Activated T-helper 2 cell treated with anti-CD3 and anti-CD28 coated beads, Interferon-gamma antibody, Interleukin-2, Interleukin-4, amounts not matched to agents 10 μg/mL and 5 μg/mL and 100 μg/mL, durations not matched to agents 14 hours and 24 hours and 36 hours (primary cell): ENCODE measurements around the gene DNAH17. TPM values are rescaled to one million over a fixed set of nuclear protein-coding genes. Genes with fewer than 3 reads are reported as not detected.
A peak's percentile ranks its signal among the peaks of the same experiment; 100 is the strongest.

Source experiments
- DNase-seq: peaks from one replicate; pipeline ENCODE4 v3.0.0; 2021; ENCODE audit warnings: low spot score
- H3K27ac Mint-ChIP-seq: one replicate; pipeline ENCODE4 v1.8.0; 2021; ENCODE audit warnings: mixed read lengths
- H3K27me3 Mint-ChIP-seq: one replicate; pipeline ENCODE4 v1.8.0; 2021; ENCODE audit warnings: low read depth, mixed read lengths
- H3K36me3 Mint-ChIP-seq: one replicate; pipeline ENCODE4 v1.8.0; 2021; ENCODE audit warnings: low read depth, mixed read lengths
- H3K4me1 Mint-ChIP-seq: one replicate; pipeline ENCODE4 v1.8.0; 2021; ENCODE audit warnings: low read depth, mixed read lengths
- H3K4me3 Mint-ChIP-seq: one replicate; pipeline ENCODE4 v1.8.0; 2021; ENCODE audit warnings: low read depth, mild to moderate bottlenecking, moderate library complexity, mixed read lengths
- H3K9me3 Mint-ChIP-seq: one replicate; pipeline ENCODE4 v1.8.0; 2021; ENCODE audit warnings: mixed read lengths
- intact Hi-C: fragments of 100-400 bp; cut with micrococcal nuclease; formaldehyde crosslinking; loops from one replicate; pipeline ENCODE4 v1.15.1; 2023
- total RNA-seq: library from RNA; stranded (reverse); gene quantifications from 2 replicates; pipeline ENCODE4 v1.2.3, GENCODE V29; 2022

The DNAH17 gene
- total RNA-seq, 1 donor from 2014 or later, result 0.30 TPM

DNA sequence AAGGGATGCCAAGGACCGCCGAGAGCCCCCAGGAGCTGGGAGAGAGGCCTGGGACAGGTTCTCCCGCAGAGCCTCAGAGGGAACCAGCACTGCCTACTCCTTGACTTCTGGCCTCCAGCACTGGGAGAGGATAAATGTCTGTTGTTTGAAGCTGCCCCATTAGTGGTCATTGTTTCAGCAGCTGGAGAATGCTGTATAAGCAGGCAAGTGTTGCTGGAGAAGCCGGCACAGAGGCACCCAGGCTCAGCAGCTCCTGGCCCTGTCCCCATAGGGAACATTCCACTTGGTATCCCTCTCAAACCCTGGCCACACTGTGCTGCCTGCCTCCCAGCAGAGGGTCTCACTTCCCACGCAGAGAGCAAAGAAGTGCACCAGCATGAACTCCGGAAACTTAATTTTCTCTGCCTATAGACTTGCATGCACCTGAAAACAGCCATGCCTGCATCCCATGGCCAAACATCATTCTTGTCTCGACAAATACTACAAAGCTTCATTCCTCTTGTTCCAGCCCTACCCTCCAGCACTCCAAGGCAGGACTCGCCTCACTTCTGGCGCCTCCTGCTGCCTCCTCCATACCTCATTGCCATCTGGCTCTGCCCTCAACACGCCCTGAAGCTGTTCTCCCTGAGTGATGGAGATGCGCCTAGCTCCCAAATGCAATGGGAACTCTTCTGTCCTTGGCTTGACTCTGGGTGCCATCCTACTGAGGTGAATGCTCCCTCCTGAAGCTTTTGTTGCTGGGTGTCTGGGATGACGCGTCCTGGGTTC lies 88.1 kb downstream of the DNAH17 start:
- no peak for DNase-seq
- Mint-ChIP-seq H3K36me3 (no peaks in the 10 kb centered on the region), H3K4me1 (peaks cover 4% of the 10 kb centered on the region), H3K27ac (no peak overlapping the region), H3K4me3 (no peak overlapping the region), H3K27me3 (peaks cover 2% of the 10 kb centered on the region), H3K9me3 (no peaks in the 10 kb centered on the region)
- intact Hi-C loops, result no loop called here

DNA sequence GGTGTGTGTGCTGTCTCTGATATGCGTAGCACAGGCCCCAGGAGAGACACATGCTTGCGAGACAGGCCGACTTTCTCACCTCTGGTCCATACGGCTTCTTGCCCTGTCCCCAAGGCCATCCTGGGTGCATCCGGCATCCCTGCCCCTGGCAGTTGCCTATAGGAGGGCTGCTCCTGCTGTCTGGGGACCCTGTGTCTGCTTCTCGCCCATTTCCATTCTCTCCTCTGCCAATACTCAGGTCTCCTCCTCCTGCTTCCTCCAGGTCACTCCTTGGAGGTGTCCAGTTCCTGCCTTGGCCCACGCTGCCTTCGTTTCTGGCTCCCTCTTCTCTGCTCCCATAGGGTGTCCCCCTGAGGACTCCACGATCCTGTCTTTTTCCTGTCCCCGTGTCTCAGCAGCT lies 89.0 kb downstream of the DNAH17 start:
- DNase-seq, result no peak
- no peak overlapping the region for H3K27ac Mint-ChIP-seq
- H3K9me3 Mint-ChIP-seq, result no peaks in the 10 kb centered on the region
- peaks cover 2% of the 10 kb centered on the region for H3K27me3 Mint-ChIP-seq
- intact Hi-C loops, result no loop called here
- H3K4me1 Mint-ChIP-seq, result peaks cover 4% of the 10 kb centered on the region
- no peaks in the 10 kb centered on the region for H3K36me3 Mint-ChIP-seq
- no peak overlapping the region for H3K4me3 Mint-ChIP-seq

DNA sequence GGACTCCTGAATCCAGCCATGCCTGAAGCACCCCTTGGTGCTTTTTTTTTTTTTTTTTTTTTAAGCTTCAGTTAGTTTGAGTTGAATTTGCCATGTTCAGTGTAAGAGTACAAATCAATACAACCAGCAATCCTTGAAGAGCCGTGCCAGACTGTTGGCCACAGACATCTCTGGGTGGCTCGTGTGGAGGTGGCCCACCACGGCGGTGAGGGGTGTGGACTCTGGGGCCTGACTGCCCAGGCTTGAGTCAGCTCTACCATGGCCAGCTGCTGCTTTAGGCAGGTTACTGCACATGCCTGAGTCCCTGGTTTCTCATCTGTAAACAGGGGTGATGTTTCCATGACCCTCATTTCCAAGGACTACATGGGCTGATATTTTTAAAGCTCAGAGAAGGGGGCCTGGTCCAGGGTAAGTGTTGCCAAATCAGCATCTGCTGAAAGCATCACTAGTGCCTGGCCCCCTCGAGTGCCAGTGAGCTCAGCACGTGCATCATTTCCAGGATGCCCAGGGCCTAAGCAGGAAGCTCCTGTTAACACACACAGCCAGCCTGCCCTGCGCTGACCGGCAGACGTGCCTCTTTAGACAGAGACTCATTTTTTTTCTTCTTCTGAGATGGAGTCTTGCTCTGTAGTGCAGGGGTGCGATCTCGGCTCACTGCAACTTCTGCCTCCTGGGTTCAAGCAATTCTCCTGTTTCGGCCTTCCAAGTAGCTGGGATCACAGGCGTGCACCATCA lies 90.1 kb downstream of the DNAH17 start:
- DNase-seq, result no peak
- Mint-ChIP-seq H3K9me3 (no peaks in the 10 kb centered on the region), H3K4me1 (peaks cover 4% of the 10 kb centered on the region), H3K27me3 (peaks cover 2% of the 10 kb centered on the region), H3K4me3 (no peak overlapping the region), H3K27ac (no peak overlapping the region), H3K36me3 (no peaks in the 10 kb centered on the region)
- intact Hi-C loops, result no loop called here

DNA sequence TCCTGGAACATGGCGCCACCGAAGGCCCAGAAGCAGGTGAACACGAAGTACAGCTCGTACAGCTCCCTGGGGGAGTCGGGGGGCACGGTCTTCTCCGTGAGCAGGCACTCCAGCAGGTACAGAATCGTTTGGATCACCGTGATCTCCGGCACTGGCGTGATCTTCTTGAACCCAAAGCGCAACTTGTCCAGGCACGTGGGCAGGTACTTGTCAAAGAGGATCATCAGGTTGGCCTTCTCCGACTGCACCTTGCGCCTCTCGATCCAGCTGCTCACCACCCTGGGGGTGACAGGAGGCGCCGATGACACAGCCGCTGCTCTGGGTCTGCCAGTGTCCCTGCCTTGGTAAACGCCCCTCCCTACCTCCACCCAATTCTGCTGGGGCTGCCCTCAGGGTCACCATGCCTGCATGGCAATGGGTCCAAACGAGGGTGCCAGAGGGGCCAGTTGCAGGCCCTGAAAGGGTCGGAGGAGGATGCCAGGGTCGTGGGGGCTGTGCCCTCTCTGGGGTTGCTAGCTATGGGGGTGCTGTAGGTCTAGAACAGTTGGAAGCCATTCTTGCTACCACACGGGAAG lies 90.9 kb downstream of the DNAH17 start:
- H3K27ac Mint-ChIP-seq, result no peak overlapping the region
- peaks cover 2% of the 10 kb centered on the region for H3K27me3 Mint-ChIP-seq
- intact Hi-C loops, result no loop called here
- H3K9me3 Mint-ChIP-seq, result no peaks in the 10 kb centered on the region
- H3K4me1 Mint-ChIP-seq, result peaks cover 4% of the 10 kb centered on the region
- H3K36me3 Mint-ChIP-seq, result no peaks in the 10 kb centered on the region
- no peak overlapping the region for H3K4me3 Mint-ChIP-seq
- no peak for DNase-seq

DNA sequence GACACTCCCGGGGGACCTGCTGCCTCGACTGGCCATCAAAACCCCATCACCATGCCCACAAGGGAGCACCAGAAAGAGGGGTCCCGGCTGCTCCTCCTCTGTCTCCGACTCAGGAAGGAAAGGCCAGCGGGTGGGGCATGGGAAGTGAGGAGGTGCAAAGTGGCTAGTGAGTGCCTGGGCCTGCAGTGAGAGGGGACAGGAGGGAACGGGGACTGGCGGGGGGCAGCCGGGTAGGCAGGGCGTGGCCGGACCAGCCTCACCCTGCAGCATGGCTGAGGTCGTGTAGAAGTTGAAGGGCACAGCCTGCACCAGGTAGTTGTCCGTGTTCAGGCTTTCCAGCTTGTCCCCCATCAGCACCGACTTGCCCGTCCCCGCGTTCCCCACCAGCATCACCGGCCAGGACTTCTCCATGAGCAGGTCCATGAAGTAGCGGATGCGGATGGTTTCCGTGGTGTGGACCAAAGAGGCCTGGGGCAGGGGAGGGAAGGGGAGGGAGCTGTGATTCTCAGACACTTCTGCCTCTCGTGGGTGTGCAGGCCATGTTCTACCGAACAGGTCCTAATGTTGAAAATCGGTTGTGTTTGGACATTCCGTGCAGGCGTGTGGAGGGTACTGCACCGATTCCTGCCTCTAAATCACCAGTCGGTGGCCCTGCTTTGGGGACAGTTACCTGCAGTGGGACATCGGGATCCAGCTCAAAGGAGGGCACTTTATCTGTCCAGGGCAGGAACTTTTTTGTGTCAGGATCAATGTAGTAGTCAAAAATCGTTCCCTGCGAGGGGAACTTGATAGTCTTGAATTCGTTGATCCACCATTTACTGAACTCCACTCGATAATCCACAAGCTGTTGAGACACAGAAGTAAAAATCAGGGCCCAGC lies 91.7 kb downstream of the DNAH17 start:
- H3K27me3 Mint-ChIP-seq, result peaks cover 2% of the 10 kb centered on the region
- no peaks in the 10 kb centered on the region for H3K36me3 Mint-ChIP-seq
- no peaks in the 10 kb centered on the region for H3K9me3 Mint-ChIP-seq
- H3K4me1 Mint-ChIP-seq, result peaks cover 4% of the 10 kb centered on the region
- H3K4me3 Mint-ChIP-seq, result peak overlapping the region; percentile 32
- DNase-seq, result no peak
- no peak overlapping the region for H3K27ac Mint-ChIP-seq
- intact Hi-C loops, result no loop called here

DNA sequence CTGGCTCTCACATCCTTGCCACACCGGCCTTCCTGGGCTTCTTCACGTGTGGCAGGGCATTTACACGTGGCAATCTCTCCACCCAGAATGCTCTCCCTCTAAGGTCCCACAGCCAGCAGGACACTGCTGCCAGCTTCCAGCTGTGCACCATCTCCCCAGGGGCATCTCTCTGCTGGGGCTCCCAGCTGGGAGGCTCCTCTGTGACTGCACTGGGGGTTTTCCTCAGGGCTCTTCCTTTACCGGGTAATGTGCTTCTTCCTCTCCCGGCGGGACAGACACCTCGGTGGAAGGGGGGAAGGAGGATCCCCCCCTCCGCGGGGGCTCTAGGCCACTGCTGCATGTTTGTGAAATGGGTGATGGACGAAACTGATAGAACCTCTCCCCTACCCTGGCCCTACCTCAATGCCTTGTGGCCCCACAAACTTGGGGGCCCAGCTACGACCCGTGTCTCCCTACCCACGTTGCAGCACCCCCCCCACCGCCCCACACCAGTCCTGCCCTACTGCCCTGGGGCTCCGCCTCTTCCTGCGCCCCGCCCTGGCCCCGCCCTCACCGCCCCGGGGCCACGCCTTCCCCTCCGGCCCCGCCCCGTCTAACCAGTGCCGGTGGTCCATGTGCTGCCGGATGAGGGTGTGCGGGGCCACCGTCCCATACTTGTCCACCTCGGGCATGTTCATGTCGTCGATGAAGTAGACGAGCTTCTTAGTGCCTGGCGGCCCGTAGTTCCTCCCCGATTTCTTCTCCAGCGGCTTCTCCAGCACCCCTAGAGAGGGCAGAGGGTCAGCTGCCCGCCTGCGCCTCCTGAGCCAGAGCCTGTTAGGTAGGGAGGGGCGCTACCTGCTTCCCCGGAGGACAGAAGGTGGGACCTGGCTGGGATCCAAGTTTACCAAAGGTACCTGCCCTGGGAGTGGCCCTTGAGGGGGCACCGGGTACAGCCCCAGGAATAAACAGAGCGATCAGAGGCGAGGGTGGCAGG lies 92.6 kb downstream of the DNAH17 start:
- Mint-ChIP-seq H3K4me1 (peaks cover 4% of the 10 kb centered on the region), H3K4me3 (peak overlapping the region; percentile 73), H3K27me3 (peaks cover 2% of the 10 kb centered on the region), H3K36me3 (no peaks in the 10 kb centered on the region), H3K27ac (no peak overlapping the region), H3K9me3 (no peaks in the 10 kb centered on the region)
- intact Hi-C loops, result no loop called here
- peak; percentile 54 for DNase-seq

DNA sequence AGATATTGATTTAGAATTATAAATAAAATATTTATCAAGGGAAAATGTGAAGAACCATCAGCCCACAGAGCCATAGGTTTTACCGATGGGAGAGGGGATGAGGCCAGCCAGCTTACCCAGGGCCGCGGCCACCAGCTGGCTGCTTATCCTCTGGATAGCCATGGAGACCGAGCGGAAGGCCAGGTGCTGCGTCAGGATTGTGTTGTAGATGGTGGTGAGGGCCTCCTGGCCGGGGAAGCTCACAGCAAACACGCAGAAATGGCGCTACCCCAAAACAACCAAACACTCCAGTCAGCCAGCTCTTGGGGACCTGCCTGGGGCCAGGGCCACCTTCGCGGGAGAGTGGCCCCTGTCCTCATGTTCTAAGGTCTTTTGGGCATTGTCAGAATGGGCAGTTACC lies 97.8 kb downstream of the DNAH17 start:
- Mint-ChIP-seq H3K27ac (no peak overlapping the region), H3K9me3 (no peaks in the 10 kb centered on the region), H3K4me1 (peaks cover 4% of the 10 kb centered on the region), H3K27me3 (peaks cover 6% of the 10 kb centered on the region), H3K36me3 (no peaks in the 10 kb centered on the region), H3K4me3 (no peak overlapping the region)
- no peak for DNase-seq
- intact Hi-C loops, result no loop called here

DNA sequence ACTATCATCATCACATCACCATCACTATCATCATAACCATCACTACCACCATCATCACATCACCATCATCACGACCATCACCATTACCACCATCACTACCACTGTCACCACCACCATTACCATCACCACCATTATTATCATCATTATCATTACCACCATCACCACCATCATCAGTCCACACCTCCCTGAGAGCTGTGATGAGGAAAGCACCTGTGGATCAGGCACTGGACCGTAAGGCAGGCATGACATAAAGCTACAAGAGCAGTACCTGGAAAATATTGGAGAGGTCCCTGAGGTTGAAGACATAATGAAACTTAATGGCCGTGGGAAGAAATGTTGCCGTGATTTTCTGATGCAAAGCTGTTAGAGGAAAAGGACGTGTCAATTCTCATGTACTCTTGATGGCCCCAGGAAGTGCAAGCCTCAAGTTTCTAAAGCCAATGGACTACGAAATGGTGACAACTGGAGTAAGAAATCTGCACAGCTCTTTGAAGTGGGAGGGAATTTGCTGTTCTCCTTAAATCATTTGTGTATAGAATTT lies 98.4 kb downstream of the DNAH17 start:
- Mint-ChIP-seq H3K36me3 (no peaks in the 10 kb centered on the region), H3K4me3 (no peak overlapping the region), H3K4me1 (no peaks in the 10 kb centered on the region), H3K27me3 (peaks cover 4% of the 10 kb centered on the region), H3K27ac (no peak overlapping the region), H3K9me3 (no peaks in the 10 kb centered on the region)
- intact Hi-C loops, result no loop called here
- DNase-seq, result no peak

DNA sequence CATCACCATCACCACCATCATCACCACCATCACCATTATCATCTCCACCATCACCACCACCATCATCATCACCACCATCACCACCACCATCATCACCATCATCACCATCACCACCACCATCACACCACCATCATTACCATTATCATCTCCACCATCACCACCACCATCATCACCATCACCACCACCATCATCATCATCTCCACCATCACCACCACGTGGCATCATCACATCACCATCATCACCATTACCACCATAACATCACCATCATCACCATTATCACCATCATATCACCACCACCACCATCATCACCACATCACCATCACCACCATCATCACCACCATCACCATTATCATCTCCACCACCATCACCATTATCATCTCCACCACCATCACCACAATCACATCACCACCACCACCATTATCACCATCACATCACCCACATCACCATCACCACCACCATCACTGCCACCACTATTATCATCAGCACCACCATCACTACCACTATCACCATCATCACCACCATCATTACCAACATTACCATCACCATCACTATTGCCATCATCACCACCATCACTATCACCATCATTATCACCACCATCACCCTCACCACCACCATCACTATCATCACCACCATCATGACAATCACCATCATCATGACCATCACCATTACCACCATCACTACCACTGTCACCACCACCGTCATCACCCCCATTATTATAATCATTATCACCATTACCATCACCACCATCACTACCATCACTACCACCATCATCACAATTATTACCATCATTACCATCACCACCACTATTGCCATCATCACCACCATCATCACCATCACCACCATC lies 99.1 kb downstream of the DNAH17 start:
- H3K36me3 Mint-ChIP-seq, result no peaks in the 10 kb centered on the region
- no peak for DNase-seq
- H3K4me1 Mint-ChIP-seq, result no peaks in the 10 kb centered on the region
- H3K4me3 Mint-ChIP-seq, result no peak overlapping the region
- no peak overlapping the region for H3K27ac Mint-ChIP-seq
- H3K9me3 Mint-ChIP-seq, result no peaks in the 10 kb centered on the region
- peaks cover 4% of the 10 kb centered on the region for H3K27me3 Mint-ChIP-seq
- intact Hi-C loops, result no loop called here

DNA sequence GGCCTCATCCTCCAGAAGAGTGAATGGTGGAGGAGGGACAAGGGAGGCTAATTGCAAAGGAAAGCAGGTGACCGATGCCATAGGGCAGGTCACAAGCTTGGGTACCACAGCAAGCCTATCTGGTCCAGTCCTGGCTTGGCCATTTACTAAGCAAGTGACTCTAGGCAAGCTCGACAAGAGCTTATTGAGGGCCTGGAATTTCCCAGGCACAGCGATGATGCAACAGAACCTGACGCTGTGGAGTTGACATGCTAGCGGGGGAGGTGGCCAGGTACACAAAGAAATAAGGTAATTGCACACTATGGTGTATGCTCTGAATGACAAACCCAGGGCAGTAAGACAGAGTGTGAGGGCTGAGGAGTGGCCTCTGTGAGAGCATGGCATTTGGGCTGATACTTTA lies 100.2 kb downstream of the DNAH17 start:
- peaks cover 4% of the 10 kb centered on the region for H3K27me3 Mint-ChIP-seq
- no peaks in the 10 kb centered on the region for H3K9me3 Mint-ChIP-seq
- intact Hi-C loops, result no loop called here
- no peak overlapping the region for H3K27ac Mint-ChIP-seq
- no peak overlapping the region for H3K4me3 Mint-ChIP-seq
- DNase-seq, result no peak
- H3K36me3 Mint-ChIP-seq, result no peaks in the 10 kb centered on the region
- no peaks in the 10 kb centered on the region for H3K4me1 Mint-ChIP-seq

DNA sequence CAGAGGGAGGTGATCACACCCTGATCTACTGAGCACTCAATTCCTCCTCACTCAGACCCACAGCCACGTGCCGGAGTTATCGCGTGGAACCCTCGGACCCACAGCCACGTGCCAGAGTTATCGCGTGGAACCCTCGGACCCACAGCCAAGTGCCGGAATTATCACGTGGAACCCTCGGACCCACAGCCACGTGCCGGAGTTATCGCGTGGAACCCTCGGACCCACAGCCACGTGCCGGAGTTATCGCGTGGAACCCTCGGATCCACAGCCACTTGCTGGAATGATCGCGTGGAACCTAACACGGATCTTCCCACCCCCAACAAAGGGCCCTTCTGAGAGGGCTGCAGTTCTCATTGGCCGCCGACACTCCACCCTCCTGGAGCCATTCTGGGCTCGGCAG lies 101.0 kb downstream of the DNAH17 start:
- Mint-ChIP-seq H3K27me3 (peaks cover 4% of the 10 kb centered on the region), H3K4me3 (no peak overlapping the region)
- intact Hi-C loops, result no loop called here

More for the DNA sequence above, 101.0 kb downstream of the DNAH17 start:
- no peaks in the 10 kb centered on the region for H3K36me3 Mint-ChIP-seq
- no peaks in the 10 kb centered on the region for H3K9me3 Mint-ChIP-seq
- H3K27ac Mint-ChIP-seq, result no peak overlapping the region
- no peak for DNase-seq
- no peaks in the 10 kb centered on the region for H3K4me1 Mint-ChIP-seq
